HG02588 (cell line): ENCODE measurements around the gene ZMYND8.

Experiments used
- ATAC-seq: cut with Tn5 transposase; IDR thresholded peaks from one replicate; pipeline ENCODE4 v1.9.1; 2021; ENCODE audit warnings: mild to moderate bottlenecking, moderate library complexity; ENCODE audit not compliant: unreplicated experiment

ZMYND8 gene

DNA sequence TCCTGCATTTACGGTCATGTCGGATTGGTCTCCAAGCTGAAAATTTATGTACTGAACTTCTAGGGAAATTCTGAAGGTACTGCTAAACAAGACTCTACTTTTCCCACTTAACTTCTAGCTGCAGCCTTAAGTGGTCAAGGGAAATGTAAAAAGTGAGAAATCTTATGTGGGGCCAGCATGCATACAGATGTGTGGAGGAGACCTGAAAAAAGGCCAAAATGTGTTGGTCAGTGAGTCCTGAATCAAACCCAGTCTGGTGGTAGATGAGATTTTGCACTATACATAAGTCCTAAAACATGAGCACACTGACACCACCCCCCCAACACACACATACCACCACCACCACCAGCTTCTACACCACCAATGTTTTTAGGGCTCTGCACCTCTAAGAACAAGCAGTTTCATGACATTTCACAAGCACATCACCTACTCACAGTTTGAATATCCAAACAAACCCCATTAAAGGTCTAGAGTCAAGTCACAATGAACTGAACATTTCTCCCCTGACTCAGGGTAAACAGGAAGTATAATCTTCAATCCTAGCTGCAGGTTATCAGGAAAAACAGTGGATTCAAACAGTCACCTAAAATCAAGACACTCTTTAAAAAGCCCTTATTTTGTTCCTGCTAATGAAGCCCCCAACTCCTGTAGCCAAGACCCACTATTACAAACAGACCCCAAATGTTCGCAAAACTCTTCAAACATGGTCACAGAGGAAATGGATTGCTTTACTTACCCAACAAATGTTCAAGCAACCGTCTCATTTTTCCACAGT, 1.6 kb downstream of the ZMYND8 start:
- no peak for ATAC-seq

DNA sequence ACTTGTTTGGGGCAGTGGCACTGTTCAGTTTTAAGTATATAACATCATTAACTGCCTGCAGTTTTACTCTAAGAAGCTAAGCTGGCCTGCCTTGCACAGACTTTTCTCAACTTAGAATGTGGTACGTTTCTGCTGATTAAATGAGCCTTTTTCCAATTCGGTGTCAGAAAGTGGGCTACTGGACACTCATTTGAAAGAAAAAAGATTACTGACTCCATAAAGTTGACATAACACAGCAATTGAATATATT, 2.1 kb downstream of the ZMYND8 start:
- ATAC-seq, result no peak

DNA sequence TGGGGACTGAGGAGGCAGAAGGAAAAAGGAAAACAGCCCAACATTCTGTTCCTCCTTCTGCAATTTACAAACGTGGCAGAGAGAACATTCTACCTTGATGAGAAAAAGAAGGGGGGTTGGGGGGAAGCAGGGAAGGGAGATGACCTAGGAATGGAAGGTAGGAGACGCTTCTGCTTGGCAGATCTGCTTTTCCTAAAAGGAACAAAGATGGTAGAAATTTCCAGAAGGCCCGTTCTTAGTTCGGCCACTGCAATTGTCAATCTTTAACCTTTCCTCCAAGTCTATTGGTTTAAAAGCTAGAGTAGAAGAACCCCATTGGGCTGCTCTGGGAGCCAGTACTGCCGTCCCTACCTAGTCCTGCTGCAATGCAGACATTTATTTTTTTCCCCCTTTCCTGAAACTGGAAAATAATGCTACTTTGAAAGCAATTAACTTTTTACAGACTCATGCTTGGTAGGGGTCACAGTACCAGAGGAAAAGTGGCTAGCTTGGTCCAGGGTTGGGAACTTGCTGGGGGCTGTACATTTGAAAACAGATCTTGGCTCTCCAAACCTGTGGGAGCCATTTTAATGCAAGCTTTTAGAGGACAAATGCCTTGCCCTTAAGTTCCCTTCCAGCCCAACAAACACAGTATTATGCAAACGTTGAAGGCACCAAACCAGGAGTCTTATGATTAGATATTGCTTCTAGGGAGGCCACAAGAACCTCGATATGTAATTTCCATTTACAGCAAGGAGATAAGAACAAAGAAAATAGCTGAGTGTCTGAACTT, 2.6 kb downstream of the ZMYND8 start:
- ATAC-seq, result no peak

DNA sequence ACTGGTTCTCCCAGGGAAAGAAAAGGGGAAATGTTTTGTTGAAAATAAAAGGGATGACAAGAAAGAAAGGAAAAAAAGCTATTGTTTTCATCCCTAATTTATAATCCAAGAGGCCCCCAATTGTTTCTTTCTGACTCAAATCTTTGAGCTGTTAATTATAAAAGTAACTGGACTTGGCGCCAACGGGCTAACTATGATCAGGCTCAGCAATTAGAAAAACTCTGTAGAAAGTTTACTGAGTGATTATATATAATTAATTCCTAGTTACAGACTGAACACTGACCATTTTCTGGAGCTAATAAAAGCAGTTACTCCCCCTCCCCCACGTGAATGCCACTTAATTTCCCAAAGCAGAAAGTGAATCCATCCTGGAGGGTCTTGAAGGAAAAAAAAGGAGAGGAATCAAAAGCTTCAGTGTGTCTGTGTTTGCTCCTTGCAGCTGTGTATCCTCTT, 3.2 kb downstream of the ZMYND8 start:
- no peak for ATAC-seq

DNA sequence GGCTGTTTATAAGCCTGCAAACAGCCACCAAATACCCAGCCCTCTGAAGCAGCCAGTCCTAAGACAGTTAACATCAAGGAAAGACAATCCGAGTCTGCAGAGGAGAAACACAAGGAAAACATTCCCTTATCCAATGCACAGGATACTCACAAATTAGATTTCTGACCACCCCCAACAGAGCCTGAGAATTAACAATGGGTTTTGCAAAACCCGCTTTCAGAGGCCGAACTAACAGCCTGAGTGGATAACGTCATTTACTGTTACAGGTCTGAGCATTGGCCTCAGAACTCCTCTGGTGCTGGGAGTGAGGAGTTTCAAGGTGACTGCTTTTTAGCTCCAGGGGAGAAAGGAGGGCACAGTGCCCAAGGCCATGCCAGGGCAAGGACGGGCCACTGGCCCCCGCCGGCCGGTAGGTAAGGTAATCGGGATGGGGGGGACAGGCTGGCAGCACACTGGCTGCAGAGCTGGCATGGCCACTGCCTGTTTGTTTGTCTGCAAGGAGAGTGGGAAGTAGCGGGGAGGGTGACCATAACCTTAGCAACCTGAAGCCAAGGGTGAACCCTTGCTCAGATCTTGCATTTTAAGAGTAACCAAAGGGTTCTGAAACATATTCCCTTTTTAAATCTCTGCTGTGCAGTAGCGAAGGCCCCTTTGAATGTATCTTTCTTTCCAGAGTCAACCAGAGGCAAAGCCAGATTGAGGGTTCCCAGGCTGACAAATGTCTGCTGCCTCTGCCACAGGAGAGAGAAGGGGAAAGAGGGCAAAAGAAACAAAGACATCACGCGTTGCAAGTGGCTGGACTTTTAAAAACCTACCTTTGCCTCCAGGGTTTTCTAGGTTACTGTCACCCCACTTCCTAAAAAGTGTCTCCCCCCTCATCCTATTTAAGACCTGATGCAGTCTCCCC, 3.9 kb downstream of the ZMYND8 start:
- no peak for ATAC-seq

DNA sequence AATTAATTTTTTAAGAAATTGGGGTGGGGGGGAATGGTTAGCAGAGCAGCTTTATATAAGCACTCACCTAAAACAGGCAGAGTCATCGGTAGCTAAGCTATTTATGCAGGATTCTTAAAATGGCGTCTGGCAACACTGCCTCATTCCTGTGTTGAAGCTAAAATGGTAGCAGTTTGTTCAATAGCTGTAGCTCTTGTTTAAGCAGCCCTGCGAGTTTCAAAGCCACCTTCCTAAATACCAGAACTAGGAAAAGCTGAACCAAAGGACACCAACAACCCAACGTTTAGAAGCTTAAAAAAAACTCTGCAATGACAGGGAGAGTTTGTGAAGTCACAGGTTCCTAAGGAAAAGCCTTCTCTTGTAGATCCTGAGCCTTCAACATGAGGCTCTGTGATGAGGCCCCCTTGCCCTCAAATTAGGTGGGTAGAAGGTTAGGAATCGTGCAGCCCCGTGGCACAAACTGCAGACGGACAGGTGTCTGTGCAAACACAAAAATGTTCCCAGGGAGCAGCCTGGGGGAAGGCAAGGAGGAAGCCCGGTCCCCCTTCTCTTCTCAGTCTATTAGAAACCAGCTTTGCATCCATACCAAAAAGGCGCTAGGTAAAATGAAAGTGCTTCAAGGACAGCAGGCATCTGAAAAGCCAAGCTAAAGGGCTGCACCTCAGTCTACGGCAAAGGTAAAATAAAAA, 4.7 kb downstream of the ZMYND8 start:
- ATAC-seq, result no peak

DNA sequence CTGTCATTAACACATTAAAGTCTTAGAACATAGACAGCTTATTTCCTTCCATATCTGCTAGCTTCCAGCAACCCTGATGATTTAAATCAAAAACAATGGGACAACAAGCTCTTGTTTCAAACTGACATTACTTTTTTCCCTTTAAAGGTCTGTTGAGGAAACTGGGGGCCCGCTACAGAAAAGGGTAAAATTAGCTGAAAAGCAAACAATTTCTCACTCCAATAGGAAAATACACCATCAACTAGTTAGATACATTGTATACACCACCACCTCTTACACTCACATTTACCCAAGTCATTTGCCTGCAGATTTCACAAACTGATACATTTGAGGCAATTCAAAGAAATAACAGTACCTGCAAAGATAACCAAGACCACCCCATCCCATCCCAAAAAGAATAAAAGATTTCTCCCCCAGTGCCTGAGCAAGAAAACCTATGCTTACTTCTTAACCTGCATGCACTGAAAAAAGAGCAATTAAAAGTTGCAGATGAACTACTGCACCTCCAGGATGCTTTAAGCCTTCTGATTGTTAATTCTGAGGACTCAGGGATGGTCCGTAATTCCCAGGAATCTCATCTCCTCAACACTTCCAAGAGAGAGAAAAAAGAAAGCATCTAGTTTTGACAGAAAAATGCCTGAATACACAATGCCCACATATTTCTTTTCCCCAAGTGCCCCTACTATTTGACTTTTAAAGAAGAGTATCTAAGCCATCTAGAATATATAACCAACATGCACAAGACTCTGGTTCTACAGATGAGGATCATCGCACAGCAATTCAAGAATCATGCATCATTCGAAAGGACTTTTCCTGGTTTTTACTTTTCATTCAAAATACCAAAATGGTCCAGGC, 5.6 kb downstream of the ZMYND8 start:
- no peak for ATAC-seq

DNA sequence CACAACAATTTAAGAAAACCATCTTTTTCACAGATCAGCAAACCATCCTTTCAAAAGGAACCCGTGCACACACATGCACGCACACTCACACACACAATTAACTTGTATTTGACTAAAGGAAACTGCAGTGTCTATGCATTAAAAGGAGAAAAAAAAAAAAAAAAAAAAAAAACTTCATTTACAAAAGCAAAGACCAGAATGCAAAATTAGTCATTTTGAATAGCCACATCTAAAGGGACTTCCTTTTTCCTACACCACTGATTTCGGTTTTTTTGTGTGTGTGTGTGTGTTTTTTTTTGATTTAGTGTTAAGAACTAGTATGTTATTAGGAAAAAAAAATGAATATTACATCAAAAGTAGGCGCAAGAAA, 6.3 kb downstream of the ZMYND8 start:
- no peak for ATAC-seq

DNA sequence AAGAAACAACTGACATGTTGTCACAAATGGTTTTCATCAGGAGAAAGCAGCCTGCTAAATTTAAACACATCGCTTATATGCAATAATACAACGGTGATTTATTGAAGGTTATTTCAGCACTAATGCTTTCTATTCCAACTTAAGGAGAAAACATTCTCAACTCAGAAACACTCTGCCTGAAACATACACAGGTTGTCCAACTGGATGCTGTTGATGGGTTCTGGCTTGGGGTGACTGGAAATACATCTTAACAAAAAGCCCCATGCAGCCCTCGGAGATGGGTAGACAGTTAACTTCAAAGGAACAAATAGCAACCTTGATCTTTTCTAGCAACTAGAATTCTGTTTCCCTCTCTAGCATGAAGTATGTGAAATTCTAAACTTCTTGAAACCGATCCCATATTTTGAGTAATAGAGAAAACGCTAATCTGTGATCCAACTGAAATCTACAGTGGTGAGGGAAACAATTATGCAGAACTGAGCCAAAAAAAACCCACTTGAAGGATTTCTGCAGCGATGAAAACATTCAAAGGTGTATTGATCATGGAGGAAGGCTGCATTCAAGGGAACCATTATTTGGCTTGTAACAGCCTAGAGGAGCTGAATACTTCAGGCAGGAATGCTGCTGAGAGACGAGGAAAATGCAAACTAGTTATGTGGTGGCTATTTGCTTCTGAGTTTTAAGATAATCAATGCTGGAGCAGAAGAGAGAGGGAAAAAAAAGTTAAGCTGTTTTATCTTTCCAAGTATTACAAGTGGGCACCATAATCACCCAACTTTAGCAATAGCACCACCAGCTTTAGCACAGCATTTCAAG, 6.9 kb downstream of the ZMYND8 start:
- no peak for ATAC-seq

DNA sequence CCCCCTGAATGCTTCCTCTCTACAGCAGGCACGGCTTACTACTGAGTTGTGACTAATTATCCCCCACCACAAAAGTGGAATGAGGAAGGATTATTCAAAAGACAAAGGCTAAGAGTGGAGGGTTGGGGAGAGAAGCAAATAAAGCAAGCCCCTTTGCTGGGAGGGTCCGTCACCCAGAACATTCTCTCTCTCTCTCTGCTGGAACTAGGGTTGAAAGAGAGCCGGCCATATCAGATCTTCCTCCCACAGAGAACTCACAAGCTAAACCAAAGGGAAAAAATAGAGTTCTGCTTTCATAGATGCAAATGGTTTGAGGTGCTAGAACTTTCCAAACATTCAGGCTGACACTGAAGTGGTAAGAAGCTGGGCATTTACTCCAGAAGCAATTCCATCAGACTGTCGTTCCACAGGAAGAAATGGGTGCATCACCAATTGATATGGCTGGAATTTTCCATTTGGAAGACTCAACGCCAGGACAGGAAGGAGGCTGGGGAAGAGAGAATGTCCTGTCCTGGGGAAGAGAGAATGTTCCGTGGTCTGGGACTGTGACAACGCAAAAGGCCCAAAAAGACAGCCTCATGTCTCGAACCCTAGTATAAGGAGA, 7.9 kb downstream of the ZMYND8 start:
- ATAC-seq, result no peak

DNA sequence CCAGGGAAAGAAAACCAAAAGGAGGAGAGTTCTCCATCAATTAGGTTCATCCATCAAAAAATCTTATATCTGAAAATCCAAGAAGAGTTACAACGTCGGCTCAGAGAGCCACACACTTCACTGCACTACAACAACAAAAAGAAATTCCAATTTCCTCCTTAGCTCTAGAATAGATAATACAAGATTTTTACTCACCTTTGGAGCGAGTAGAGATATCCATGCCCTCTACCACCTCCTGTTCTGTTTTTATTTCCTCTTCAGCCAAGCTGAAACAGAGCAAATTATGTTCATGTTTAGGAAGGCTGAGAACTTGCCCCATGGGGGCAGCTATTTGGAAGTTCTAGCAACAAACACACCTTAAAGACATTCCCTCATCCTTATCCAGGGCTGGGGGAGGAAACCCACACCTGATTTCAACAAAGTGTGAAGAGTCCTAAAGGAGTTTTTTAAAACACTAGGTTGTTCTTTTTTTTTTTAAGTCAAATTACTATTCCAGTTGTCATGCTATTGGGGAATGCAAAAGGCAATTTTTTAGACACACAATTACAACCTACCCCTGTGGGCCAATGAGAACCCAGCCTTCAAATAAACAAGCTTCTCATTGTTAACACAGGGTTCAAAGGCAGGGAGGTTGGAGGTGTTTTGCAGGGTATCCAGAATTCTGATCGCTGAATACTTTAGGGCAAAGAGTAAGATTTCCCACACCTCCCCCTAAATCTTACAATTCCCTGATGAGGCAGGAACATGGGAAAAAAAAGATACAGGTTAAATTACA, 8.7 kb downstream of the ZMYND8 start:
- no peak for ATAC-seq

DNA sequence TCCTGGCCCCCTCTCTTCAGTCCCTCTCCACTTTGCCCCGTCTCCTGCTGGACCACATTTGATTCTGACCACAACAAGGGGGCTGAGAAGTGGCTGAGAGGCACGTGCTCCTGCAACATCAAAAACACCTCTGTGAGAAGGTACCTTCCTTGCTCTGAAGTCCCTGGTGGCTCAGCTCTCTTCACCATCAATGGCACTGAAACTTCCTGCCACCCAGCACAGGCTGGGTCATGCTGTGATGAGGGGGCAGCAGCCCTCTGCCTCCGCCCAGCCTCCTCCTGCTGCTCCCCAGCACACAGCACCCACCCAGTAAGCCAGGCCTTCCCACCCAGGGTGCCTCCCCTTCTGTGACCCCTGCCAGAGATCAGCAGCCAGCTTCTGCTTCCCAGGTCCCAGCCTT, 10.3 kb downstream of the ZMYND8 start:
- ATAC-seq, result no peak

DNA sequence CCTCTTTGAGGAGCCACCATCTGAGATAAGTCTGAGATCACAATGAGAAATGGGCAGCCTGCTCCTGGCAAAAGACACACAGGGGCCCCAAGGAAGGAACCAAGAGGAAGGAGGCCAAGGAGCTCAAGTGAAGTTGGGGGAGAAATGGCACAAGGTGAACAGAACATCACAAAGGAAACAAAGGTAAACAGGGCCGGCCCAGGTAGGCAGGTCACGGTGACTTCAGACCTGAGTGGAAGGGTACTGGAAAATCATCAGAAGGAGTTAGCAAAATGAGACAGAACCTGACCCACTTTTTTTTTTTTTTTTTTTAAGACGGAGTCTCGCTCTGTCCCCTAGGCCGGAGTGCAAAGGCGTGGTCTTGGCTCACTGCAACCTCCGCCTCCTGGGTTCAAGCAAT, 11.3 kb downstream of the ZMYND8 start:
- ATAC-seq, result no peak

DNA sequence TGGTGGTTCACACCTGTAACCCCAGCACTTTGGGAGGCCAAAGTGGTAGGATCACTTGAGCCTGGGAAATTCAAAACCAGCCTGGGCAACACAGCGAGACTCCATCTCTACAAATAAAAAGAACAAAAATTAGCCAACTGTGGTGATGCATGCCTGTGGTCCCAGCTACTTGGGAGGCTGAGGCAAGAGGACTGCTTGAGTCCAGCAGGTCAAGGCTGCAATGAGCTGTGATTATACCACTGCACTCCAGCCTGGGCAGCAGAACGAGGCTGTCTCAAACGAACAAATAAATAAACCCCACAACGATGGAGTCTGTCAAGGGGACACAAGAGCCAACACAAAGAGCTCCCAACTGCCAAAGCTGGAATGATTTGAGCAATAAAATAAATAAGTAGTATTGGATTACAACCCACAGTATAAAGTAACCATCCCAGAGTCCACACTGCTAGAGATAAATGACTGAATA, 13.5 kb downstream of the ZMYND8 start:
- ATAC-seq, result no peak

DNA sequence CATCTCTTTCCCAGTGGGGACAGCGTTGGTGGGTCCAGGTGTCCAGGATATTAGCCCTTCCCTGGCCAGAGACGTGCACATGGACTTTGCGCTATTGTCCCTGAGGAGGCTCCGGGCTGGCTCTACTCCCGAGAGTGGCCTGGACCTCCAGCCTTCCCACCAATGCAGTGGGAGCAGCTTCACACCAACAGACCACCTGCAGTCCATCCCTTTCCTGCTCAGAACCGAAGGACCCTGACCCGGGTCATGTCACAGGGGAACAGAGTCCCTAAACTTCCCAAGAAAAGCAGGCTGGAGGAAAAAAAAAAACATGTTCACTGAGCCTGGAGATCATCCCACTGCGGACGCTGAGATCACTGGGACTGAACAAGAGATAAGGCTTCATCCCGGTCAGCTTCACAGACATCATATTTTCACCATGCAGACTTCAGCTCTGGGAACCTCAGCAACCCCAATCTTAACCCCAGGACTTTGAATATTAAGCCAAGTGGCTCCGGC, 18.3 kb downstream of the ZMYND8 start:
- ATAC-seq, result no peak

DNA sequence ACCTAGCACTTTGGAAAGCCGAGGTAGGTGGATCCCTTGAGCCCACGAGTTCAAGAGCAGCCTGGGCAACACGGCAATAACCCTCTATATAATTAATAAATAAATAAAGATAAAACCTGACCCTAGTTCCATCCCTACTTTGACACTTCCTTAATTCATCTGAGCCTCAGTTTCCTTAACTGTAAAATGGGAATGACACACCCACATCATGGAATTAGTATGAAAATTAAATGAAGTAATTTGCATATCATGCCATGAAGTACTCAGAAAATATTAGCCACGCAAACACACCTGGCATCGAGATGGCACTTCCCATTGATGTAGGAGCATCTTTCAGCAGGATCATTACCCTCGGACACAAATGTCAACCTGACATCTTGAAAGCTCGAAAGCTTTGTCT, 19.1 kb downstream of the ZMYND8 start:
- no peak for ATAC-seq

DNA sequence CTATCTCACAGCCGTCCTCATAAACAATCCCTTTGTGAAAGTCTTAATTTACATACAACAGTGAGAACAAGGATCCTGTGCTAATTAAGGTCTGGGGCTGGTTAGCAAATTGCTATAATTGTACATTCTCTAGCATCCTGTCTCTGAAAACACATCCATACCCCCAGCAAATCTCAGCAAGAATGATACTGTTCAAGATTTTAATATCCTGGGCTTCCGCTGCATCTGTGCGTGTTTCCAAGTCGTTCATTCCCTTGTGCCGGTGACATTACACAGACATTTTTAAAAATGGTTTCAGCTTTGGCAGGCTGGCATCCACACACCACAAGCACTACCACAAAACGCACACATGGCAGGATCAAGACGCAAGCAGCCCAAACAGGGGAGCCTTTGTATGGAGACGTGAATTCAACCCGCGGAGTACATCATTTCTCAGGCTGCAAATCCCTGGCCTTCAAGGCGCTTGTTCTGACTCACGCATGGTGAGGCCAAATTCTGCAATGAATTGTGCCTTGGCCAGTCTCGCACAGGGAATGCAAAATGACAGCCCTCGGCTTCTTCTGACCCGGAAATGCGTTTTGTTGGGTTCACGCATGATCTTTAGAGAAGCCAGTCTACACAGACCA, 20.3 kb downstream of the ZMYND8 start:
- ATAC-seq, result no peak
